EL (cell line): ENCODE measurements around the gene ABCC5.
"Not testable (repeated sequence)": the region's sequence is repeated elsewhere in the genome, so short reads cannot be mapped to it uniquely, and the experiment has no call there.

Source experiments
- DNase-seq: peaks from one replicate; pipeline ENCODE4 v3.0.0-alpha.2; 2016

ABCC5 gene

DNA sequence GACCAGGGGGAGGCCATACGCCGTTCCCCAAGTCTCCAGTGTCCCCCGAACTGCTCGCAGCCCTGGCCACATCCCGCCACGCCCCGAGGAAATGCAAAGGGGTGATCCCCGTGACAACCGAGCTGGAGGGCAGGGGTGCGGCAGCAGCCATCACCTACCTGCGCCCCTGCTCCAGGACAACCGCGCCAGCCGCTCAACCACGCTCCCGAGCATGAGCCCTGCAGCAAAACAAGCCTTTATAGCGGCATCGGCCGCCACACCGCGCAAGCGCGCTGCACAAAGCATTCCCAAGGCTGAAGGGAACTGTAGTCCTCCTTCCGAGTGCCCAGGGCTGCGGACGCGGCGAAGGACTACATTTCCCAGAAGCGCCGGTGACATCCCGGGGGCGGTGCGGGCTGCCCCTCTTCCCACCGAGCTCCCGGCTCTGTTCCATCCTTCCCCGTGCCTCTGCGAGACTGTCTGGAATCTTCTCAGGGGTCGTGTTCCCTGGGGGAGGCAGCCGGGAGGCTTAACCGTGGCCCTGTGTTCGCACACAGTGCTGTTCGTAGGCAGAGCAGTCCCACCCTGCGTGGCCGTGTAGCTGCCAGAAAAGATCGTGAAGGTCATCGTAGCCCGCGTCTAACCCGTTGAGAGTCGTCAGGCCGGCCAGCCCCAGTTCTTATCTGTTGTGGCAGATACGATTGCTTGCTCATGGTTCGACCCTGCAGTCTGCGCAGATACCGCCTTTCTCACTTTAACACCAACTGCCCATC, at the start of gene ABCC5:
TSS of gene ABCC5 (minus strand) at position 213 of the 752 bp plus-strand sequence. CDS start 3,492 bp downstream, outside the sequence.
- DNase-seq: peak; percentile 94

- peak; percentile 43 for DNase-seq
These were observed 48.5 kb upstream of the ABCC5 start for GRCh38 chr3:184066211-184066610.

GRCh38 chr3:184062637-184063036, 45.0 kb upstream of the ABCC5 start:
- no peak for DNase-seq

GRCh38 chr3:184059424-184059823, 41.7 kb upstream of the ABCC5 start:
- DNase-seq: no peak

DNA sequence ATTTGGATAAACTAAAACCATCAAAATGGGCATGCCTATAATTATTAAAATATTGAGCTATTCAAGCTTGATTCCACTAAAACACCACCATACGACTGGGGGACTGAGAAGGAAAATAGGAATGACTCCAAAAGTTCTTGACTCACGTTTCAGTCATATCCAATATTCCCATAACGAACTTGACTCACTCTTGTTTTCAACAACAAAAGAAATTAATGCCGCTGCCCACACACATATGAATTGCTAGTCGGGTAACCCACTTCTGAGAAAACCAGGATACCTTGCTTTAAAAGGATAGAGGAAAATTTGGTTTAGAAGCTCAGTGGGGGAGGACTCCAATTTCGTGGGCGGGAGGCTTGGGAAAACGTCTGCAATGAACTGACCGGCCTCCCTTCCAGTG, 40.3 kb upstream of the ABCC5 start:
- peak; percentile 64 for DNase-seq

DNA sequence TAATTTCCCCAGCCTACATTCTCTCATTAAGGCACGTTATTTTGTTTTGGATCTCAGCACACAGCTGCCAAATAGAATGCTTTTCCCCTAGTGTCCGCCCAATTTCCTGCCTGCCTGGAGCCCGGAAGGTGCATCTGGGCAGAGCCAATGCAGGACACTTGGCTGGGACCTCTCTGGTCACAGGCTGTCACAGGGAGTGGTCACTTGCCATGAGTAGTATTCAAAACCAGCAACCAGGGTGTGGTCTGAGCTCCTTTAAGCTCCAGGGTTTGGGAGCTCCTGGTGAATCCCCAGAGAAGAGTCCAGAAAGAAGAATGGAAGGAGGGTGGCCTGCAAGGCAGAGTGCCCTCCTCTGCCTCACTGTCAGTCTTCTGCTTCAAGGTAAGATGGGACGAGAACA, 35.1 kb upstream of the ABCC5 start, which contains the start of gene HTR3C:
TSS of gene HTR3C (plus strand) at position 281 of the 400 bp plus-strand sequence. CDS start at position 315, 34 bp downstream.
- no peak for DNase-seq

DNA sequence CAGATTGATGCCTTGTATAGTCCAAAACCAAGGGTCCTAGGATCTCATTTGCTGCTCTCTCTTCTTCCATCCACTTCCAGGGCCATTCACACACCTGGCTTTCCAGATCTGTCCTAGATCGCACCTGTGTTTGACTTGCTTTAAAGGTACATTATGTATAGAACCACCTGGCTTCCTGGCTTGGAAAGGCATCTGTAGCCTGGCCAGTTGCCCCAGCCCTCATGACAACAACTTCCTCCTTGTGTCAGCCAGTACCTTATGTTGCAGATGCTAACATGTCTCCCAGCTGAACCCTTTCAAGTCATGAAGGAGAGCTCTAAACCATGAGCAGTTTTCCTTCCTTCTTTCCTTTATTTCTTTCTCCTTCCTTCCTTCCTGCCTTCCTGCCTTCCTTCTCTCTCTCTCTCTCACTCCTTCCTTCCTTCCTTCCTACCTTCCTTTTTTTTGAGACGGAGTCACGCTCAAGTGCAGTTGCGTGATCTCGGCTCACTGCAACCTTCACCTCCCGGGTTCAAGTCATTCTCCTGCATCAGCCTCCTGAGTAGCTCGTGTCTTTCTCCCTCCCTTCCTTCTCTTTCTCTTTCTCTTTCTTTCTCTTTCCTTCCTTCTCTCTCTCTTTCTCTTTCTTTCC, 32.6 kb upstream of the ABCC5 start:
- no peak for DNase-seq

DNA sequence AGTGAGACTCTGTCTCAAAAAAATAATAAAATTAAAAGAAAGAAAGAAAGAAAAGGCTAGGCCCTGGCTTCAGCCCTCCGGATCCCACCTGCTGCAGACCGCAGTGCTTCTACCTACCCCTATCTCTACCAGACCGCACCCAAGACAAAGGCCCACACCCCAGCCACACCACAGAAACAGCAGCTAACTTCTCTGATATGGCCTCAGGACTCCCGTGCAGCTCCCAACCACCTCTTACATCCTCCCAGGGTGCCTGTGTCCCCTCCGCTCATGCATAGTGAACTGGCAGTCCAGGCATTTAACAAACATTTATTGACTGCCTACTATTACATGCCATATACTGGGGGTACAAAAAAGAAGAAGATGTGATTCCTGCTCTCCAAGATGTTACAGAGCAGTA, 28.3 kb upstream of the ABCC5 start:
- DNase-seq: no peak

DNA sequence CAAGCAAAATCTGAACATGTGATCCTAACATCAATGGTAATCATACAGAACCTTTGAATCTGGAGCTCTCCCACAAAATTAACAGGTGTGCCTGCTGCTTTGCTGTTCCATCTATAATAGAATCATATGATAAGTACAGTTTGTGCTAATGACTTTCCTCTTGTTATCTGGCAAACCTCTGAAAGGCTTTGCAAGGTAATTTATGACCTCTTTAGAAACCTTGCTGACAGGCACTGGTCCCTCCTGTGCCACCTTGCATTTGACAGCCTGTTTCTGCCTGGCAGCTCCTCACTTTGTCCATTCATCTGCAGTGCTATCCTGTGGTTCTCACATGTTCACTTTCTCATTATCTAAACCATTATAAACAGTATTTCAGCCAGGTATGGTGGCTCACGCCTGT, 24.9 kb upstream of the ABCC5 start:
- no peak for DNase-seq

- peak; percentile 59 for DNase-seq
These were observed 22.3 kb upstream of the ABCC5 start for GRCh38 chr3:184040010-184040409.

GRCh38 chr3:184039414-184039813, 21.7 kb upstream of the ABCC5 start:
- no peak for DNase-seq

DNA sequence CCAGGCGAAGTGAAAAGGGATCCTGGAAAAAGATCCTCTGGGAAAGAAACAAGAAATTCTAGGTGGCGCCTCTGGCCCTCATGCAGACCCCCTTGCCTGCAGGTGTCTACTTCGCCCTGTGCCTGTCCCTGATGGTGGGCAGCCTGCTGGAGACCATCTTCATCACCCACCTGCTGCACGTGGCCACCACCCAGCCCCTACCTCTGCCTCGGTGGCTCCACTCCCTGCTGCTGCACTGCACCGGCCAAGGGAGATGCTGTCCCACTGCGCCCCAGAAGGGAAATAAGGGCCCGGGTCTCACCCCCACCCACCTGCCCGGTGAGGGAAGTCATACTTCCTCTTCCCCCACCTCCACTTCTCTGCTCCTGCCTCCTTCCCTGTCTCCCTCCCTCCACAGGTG, 20.6 kb upstream of the ABCC5 start:
- DNase-seq: not testable (repeated sequence)

GRCh38 chr3:184037816-184038215, 20.1 kb upstream of the ABCC5 start:
- DNase-seq: no peak

DNA sequence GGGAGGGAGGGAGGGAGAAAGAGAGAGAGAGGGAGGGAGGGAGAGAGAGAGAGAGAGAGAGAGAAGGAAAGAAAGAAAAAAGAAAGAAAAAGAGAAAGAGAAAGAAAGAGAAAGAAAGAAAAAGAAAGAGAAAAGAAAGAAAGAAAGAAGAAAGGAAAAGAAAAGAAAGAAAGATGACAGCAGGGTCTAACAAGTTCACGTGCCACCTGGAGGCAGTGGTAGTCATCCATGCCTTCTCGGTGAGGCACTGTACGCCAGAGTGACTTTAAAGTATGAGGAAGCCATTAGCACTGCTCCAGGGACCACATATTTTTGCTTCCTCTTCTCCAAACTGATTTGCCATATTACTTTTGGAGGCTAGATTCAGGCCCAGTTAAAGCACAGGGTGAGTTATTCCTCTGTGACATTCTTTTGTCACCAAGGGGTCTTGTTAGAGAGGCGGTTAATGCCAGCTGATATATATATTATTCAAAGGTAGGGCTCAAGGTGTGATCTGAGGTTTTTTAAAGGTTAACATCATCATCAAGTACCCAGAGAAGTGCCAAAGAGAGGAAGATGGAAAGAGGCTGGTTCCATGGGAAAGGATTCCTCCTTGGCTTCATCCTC, 13.6 kb upstream of the ABCC5 start, which contains the start of gene HTR3D:
TSS of gene HTR3D (plus strand) at position 556 of the 606 bp plus-strand sequence. CDS start at position 556, 0 bp downstream.
- peak; percentile 7 for DNase-seq

DNA sequence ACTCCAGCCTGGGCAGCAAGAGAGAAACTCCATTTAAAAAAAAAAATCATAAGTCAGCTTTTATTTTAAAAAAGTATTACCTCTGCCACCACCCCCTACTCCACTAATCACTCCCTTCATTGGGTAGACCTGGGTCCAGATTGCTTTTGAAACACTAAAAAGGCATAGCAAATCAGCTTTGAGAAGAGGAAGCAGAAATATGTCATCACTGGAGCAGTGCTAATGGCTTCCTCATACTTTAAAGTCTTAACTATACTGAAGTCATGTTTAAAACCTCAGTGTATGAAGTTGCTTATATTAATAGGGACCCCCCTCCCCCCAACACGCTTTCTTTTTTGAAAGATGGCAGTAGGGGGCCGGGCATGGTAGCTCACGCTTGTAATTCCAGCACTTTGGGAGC, 12.9 kb upstream of the ABCC5 start:
- DNase-seq: no peak

DNA sequence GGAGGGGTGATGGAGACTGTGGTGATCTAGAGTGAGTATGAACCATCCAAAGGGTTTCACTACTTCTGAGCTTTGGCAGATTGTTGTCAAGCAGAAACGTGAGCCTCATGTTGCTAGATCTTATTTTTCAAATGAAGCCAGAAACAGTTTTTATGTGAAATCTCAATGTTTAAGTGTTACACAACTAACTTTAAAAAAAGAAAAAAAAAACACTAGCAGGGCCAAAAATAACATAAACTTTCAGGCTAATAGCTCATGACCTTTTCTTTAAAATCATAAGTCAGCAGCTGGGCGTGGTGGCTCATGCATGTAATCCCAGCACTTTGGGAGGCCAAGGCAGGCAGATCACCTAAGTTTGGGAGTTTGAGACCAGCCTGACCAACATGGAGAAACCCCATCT, 11.8 kb upstream of the ABCC5 start:
- DNase-seq: no peak

- DNase-seq: not testable (repeated sequence)
These were observed 10.7 kb upstream of the ABCC5 start for GRCh38 chr3:184028275-184028890.

GRCh38 chr3:184025256-184025655, 7.6 kb upstream of the ABCC5 start:
- not testable (repeated sequence) for DNase-seq

DNA sequence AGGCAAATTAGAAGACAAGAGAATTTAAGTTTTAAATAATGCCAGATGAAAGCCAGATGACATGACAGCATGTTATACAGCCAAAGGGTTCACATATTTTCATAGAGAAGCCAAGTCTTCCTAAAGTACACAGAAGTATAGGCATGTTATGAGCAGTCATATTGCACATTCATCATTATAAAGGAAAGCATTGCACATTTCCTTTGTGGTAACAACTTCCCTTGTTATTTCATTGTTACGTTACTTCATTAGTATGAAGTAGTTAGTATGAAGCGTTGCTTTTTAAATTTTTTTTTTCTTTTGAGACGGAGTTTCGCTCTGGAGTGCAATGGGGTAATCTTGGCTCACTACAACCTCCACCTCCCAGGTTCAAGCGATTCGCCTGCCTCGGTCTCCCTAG, 4.6 kb upstream of the ABCC5 start:
- DNase-seq: no peak

- DNase-seq: no peak
These were observed 815 bp upstream of the ABCC5 start for GRCh38 chr3:184018424-184018973.

DNA sequence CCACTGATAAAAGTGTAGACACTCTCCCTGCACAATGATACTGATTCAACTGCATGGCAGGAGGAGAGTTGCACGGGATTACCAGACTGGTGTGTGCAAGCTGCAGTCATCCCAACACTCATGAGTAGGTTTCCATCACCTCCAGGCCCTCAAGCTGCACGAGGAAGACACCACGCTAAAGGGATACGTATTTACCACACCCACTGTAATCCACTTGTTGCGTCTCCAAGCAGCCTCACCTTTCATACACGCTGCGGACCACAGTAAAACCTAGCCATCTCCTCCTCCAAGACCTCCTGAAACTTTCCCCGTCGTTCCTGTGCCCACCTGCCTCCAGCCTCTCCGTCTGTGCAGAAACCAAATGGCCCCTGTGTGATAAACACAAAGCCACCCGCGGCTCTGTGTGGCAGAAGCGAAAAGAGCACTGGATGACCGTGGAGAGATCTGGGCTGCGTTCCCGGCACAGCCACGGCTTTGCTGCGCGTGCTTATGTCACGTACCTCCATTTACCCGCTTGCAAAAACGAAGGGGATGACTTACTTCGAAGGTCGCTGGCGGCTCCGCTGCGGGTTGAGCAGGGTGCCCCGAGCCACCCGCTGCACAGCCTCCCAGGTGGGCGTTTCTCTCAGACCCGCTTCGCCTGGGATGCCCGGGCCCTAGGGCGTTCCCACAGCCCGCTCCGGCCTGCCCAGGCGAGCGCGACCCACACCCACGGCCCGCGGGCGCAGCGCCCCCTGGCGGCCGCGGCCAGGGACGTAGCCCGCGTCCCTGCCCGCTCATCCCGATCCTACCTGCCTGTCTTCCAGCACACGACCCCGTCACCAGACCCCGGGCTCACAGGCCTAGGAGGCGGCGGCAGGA, 643 bp downstream of the ABCC5 start:
- peak; percentile 69 for DNase-seq

GRCh38 chr3:184016169-184016570, 1.5 kb downstream of the ABCC5 start:
- DNase-seq: no peak
